Skin of body (tissue), 2 donors: Measurements from ENCODE around the gene PIGU. TPM values are rescaled to one million over a fixed set of nuclear protein-coding genes. Genes with fewer than 3 reads are reported as not detected.
"Not testable (repeated sequence)": the region's sequence is repeated elsewhere in the genome, so short reads cannot be mapped to it uniquely, and the experiment has no call there.

ENCODE experiments used
- DNase-seq: peaks from one replicate; lab custom pipeline; 2025; lab: John Stamatoyannopoulos, UW
- total RNA-seq: library from RNA; depleted of rRNA; stranded (reverse); fragments of >200 nt; gene quantifications from one replicate; pipeline ENCODE4 v1.2.3, GENCODE V29; 2014

Gene PIGU
- total RNA-seq, 1 donor from 2014 or later: 9.8 TPM

DNA sequence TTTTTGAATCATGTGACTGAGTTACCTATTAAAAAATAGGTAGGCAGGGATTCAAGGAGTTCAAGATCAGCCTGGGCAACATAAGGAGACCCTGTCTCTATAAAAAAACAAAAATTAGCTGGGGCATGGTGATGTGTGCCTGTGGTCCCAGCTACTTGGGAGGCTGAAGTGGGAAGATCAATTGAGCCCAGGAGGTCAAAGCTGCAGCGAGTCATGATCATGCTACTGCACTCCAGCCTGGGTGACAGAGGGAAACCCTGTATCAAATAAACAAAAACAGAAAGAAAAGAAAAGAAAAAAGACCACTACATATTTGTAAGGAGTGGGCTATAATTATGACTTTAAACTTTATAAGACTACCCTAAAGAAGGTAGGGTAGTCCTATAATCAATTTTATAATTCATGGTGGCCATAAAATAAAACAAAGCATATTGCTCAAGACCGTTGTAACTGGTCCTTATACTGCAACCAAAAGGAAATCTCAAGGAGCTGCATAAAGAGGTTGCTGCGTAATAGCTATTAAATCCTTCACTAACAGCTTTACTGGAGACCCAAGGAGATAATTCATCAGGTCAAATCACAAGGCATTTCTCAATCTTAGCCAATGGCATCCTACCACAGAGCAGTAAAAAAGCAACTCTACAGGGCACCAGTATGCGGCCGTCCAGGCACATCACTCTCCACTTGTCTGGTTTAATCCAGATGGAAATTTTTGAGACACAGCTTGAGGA lies 13.5 kb downstream of the PIGU start:
- no peak for DNase-seq

DNA sequence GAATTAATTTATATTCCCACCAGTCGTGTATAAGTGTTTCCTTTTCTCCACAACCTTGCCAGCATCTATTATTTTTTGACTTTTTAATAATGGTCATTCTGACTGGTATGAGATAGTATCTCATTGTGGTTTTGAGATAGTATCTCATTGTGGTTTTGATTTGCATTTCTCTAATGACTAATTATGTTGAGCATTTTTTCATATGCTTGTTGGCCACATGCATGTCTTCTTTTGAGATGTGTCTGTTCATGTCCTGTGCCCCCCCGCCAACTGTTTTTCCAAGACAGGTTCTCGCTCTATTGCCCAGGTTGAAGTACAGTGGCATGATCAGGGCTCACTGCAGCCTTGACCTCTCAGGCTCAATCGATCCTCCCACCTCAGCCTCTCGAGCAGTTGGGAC lies 15.1 kb downstream of the PIGU start:
- DNase-seq: not testable (repeated sequence)

DNA sequence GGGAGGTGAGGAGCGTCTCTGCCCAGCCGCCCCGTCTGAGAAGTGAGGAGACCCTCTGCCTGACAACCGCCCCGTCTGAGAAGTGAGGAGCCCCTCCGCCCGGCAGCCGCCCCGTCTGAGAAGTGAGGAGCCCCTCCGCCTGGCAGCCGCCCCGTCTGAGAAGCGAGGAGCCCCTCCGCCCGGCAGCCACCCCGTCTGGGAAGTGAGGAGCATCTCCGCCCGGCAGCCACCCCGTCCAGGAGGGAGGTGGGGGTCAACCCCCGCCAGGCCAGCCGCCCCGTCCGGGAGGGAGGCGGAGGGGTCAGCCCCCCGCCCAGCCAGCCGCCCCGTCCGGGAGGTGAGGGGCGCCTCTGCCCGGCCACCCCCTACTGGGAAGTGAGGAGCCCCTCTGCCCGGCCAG lies 18.2 kb downstream of the PIGU start:
- not testable (repeated sequence) for DNase-seq

DNA sequence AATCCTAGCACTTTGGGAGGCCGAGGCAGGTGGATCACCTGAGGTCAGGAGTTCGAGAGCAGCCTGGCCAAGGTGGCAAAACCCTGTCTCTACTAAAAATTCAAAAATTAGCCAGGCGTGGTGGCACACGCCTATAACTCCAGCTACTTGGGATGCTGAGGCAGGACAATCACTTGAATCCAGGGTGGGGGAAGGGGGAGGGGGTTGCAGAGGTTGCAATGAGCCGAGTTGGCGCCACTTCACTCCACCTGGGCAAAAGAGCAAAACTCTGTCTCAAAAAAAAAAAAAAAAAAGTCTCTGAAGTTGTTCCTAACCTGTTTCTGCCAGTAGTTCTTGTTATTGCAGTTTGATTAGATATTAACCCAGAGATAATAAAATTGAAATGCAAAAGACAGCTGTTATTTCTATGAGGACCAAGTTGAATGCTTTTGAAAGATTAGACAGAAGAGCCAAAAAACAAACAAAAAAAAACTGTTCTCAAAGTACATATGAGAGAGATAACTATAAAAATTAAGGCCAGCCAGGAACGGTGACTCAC lies 22.6 kb downstream of the PIGU start:
- no peak for DNase-seq

DNA sequence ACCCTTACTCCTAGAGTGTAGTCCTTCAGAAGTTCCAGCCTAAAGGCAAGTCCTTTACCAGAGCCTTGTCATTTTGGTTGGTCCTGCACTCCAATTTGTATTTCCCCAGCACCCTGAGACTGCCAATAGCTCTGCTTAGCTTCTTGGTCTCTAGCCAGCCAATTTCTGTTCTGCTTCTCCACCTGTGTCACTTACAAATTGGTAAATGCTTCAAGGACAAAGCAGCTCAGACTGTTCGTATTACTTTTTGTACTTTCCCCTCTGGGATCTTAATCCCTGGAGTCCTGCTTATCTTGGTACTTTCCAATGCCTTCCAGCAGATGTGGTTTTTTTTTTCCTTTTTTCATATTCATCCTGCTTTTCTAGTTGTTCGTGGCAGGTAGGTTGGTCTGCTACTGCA lies 25.7 kb downstream of the PIGU start:
- no peak for DNase-seq

DNA sequence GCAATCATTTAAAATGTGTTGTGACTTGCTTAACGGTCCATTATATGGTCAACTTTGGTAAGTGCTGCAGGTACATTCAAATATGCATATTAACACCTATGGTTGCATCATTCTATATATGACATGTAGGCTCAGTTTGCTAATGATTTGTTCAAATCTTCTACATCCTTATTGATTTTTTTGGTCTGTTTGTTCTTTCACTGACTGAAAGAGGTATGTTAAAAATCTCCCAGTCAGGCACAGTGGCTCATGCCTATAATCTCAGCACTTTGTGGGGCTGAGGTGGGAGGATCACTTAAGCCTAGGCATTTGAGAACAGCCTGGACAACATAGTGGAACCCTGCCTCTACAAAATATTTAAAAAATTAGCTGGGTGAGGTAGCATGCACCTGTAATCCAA lies 29.2 kb downstream of the PIGU start:
- no peak for DNase-seq

DNA sequence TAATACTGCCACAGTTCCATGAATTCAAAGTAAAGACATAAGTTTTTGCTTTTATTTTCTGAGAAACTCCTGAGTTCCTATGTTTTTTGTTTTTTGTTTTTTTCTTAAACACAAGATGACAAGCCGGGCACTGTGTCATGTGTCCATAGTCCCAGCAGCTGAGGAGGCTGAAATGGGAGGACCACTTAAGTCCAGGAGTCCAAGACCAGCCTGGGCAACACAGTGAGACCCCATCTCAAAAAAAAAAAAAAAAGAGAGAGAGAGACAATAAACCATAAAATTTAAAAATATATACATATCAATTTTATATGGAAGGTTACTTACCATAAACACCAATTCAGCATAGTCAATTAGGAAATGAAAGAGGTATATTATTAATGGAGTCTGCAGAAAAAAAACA lies 31.9 kb downstream of the PIGU start:
- DNase-seq: no peak

DNA sequence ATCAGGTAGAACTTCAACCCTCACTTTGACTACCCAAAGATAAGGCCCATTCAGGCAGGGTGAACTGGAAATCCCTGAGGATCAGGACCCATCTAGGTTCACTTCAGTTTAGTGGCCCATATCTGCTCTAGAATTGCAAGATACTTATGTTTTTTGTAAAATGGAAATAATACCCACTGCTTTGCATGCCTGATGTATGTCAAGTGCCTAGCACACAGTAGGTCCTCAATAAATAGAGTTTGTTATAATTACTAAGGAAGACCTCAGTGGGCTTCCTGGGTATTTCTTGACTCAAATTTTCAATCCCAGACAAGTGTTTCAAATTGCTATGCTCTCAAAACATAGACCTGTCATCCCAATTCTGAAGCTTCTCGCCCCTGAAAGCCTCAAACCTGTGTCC lies 32.5 kb downstream of the PIGU start:
- no peak for DNase-seq

DNA sequence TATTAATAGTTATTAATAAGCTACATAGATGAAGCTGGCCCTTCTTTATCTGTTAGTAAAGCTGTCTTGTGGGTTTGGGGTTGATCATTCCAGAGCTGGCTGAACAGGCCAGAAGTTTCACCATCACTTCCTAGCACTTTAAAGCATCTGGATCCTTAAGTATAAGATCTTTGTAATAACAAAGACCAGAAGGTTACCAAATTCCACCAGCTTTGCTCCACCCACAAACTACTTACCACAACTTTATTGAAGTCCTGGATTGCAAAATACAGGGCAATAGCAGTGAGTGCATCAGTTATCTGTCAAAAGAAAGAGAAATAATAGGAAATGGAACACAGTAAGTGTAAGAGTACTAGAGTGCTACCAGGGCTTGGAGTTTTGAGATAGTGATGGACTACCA lies 33.0 kb downstream of the PIGU start:
- DNase-seq: no peak

DNA sequence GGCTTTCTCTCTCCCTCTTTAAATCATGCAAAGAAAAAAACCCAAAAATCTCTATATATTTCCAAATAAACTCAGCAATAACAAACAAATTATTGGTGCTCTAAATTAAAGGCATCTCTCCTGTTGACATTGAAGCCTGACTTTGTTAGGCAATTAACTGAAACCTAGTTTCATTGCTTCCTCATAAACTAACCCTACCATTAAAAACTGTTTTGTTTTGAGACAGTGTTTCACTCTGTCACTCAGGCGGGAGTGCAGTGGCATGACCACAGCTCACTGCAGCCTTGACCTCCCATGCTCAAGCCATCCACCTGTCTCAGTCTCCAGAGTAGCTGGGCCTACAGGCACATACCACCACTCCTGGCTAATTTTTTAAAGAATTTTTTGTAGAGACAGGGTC lies 34.9 kb downstream of the PIGU start:
- DNase-seq: no peak

DNA sequence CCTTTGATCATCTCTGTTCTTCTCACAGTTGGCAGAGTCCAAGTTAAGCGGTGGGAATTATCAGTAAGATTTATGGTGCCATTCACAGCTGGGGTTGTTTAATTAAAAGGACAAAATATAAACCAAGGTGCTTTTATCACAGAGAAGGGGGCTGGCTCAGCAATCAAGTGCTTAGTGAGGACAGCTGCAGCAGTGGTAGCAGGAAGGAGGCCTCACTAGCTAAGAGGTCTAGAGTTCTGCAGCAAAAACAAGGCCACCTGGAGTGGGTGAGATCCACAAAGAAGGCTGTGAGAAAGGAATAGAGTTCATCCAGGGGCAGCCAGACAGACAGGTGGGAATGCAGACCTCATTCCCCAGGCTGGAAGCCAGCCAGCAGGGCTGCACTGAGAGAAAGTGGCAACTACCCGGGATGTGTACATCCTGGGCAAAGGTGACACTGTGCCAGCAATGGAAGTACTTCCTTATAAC lies 37.1 kb downstream of the PIGU start:
- no peak for DNase-seq

DNA sequence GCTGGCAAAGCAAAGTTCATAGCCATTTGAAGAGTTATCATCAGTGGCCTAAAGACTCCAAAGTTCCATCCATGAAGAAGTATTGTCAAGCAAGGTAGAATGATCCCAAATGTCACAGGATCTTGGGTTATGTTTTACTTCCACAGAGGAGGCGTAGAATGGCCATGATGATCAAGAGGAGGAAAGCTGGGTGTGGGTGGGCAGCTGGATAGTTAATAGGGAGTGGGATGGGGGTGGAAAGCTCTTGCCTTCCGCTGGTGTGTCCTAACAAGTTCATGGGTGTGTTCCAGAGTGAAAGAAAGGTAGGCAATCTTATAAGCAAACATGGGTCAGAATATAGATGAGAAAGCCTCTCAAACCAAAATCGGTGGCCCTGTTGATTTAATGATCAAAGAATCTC lies 38.4 kb downstream of the PIGU start:
- DNase-seq: no peak

DNA sequence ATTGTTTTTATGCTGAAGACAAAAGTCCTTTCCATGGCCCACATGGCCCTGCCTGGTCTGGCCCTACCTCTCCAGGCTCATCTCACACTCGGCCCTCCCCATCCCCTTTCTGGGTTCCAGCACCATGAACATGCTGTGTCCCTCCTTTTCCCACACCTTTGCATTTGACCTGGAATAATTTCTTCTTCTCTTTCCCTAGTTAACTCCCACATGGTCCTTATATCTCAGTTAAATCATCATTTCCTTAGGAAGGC lies 38.9 kb downstream of the PIGU start:
- DNase-seq: no peak

DNA sequence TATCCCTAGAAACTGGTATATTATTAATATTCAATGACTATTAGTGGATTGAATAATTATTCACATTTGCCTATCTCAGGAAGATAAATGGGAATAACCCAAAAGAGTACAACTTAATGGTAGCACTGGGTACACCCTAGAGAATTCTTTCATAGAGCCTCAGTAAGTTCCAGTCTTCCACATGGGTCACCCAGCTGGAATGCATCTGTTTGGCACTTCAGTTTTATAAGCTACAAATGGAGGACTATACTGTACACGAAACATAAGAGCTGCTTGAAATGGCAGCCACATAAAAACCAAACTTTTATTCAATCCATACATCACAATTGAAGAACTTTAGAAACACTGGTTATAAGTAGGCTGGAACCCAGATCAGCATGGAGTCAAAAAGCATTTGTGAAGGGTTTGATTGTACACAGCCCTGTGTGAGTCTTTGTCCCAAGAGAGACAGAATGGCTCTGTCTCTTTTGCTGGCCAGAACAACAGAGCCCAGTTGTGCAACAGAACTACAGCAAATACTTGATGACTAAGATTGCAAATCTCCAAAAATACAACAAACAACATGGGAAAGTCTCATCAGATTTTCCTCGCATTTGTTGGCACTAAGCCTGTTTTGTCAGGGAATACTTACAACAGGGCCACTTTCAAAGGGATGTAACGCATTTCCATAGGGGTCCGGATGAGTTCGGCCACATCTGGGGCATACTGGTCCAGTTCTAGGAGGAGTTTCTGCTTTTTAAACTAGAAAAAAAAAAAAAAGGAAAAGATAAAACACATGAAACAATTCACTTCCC lies 39.5 kb downstream of the PIGU start:
- peak; percentile 93 for DNase-seq

DNA sequence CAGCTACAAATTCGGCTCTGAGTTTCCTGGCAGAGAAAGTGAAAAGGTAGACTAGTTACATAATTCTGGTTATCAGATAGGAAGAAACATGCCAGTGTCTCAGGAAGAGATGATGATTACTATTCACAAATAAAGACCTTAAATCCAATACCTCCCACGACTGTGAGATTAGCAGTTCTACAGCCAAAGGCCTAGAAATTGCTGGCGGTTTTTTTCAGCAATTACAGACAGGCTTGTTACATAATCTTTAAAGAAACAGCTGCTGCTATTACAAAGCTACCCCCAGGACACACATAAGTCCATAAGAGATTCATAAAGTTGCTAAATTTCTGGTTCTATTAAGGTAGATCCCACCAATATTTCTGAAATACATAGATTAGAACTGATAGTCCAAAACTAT lies 40.2 kb downstream of the PIGU start:
- no peak for DNase-seq

DNA sequence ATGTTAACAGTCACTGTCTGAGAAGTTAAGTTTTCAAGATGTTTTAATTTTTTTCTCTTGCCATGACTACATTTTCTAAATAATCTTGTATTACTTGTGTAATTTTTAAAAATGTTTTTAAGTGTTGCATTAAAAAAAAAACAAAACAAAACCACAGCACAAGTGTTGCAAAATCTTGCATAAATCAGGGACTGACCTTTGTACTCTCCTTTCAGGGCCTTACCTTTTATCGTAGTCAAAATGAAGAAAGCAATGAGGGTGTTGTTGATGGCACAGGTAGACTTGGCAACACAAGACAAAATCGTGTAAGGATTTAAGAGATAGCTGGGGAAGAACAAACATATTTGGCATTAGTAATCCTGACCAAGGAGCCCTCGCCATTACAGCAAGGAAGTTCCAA lies 42.5 kb downstream of the PIGU start:
- no peak for DNase-seq

DNA sequence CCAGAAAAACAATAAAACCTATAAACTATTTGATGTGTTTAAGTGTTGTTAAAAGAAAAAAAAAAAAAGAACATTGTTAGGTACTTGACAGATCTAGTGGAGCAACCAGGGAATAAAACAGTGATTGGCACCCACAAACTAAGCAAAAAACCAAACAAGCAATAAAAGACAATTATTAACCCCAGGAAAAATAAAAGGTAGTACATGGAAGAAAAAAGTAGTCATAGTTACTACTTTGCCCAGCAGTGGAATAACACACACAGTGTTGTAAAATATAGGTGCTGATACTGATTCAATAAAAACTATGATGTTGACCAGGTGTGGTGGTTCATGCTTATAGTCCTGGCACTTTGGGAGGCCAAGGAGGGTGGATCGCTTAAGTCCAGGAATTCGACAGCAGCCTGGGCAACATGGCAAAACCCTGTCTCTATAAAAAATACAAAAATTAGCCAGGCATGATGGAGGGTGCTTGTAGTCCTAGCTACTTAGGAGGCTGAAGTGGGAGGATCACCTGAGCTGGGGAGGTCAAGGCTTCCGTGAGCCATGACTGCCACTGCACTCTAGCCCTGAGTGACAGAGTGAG lies 43.9 kb downstream of the PIGU start:
- DNase-seq: no peak

DNA sequence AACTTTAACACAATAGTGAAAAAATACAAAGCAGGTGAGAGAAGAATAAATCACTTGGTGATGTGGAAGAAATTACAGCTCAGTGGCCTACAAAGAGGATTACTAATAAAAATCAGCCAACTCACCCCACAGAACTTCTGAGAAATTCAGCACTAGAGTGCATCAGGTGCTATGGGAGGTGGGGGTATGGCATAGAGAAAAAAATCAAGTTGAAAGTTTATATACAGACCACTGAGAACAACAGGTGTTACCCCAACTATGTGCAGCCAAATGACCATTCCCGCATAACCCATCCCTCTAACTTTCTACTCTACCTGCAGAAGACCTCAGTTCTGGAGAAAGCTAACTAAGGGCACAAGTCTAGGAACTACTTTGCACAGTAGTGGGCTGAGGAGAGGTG lies 47.0 kb downstream of the PIGU start:
- DNase-seq: no peak

DNA sequence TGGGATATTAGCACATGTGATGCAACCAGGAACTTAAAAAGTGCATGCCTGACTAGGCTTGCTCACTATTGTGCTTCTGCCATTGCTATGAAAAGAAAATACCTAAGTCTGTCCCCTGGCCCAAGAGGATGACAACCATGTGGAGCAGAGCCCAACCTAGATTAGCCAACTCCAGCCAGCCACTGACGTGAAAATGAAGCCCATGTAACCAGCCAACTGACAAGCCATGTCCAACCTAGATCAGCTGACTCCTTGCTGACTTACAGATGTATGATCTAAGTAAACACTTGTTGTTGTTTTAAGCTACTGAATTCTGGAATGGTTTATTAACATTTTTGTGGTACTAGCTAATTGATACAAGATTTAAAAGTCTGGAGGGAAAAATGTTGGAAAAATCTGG lies 47.5 kb downstream of the PIGU start:
- peak; percentile 84 for DNase-seq

DNA sequence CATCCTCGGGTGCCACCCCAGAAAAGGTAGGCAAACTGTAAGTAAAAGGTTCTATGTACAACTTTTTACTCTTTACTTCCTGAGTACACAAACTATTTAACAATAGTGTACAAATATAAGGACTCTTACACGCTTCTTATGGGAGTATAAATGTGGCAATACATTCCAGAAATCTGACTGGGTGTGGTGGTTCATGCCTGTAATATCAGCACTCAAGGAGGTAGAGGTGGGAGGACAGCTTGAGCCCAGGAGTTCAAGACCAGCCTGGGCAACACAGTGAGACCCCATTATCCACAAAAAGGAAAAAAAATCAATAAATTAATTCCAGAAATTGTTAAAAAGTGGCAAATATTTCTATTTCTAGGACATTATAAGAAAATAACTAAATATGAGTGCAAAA lies 48.9 kb downstream of the PIGU start:
- DNase-seq: no peak

DNA sequence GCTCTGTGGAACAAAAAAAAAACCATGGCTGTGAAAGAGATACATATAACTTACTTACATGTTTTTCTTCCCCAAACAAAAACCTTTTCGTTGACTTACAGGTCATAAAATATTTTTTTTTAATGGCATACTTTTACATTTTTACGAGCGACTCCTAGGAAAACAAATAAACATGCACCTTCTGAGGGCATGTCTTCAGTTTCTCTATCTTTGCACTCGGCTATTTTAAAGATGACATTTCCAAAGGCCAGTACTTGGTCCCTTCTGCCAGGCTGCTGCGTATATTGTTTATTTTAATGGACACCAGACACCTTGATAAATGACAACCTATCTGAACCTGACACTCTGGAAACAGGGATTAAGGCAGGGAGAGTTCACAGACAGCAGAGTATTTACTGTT lies 49.4 kb downstream of the PIGU start:
- DNase-seq: no peak

DNA sequence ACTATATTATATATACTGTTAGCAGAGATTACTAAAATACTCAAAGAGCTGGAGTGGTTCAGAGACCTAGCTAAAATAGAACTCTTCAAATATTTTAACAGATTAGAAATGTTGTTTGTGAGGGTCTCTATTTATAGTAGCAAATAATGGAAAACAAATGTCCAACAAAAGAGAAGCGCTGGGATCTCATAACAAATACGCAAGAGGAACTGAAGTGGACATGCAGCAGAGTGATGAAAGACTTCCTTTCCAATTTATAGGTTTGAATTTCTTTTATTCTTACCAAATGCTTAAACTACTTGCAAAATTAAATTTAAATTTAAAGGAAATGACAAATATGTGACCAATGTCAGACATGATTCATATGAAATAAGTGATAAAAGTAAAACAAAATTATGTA lies 49.9 kb downstream of the PIGU start:
- DNase-seq: no peak

DNA sequence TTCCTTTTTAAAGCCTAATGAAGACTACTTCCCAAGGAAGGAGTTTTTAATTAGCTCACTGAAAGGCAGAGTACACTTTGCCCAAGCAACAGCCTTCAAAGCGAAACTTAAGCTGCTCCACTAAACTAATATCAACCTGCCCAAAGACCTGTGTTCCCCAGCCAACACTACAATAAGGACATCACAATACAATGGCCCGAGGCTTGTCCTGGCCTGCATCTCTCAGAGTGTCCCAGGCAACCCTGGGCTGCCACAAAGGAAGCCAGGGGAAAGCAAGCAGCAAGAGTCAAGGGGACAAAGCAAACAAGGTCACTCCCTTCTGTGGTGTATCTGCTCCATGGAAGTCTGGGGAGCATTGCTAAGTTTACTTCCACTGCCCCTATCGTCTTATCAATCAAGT lies 52.3 kb downstream of the PIGU start:
- DNase-seq: no peak
